Uterus (tissue), 4 donors: ENCODE data around the gene ZNF747. TPM values are rescaled to one million over a fixed set of nuclear protein-coding genes. Genes with fewer than 3 reads are reported as not detected.
"Not testable (repeated sequence)": the region's sequence is repeated elsewhere in the genome, so short reads cannot be mapped to it uniquely, and the experiment has no call there.

Source experiments
- DNase-seq, 2 donors: peaks; one replicate each; pipeline ENCODE4 v3.0.0-alpha.2; 2019 to 2020
- H3K27ac ChIP-seq, 2 donors: fragments of 200-600 bp; sonication (generic); 1 replicate in 1 of 2; 2 replicates in 1 of 2; pipeline ENCODE4 v1.5.1; 2016 to 2018
- H3K27me3 ChIP-seq, 2 donors: fragments of 200-600 bp; sonication (generic); one replicate each; pipeline ENCODE4 v1.5.1; 2018 to 2019; ENCODE audit warnings: control low read depth in 1 of 2
- H3K36me3 ChIP-seq, 2 donors: fragments of 200-600 bp; sonication (generic); one replicate each; pipeline ENCODE4 v1.5.1; 2019; ENCODE audit warnings: control low read depth in 1 of 2
- H3K4me1 ChIP-seq, 2 donors: fragments of 200-600 bp; sonication (generic); one replicate each; pipeline ENCODE4 v1.5.1; 2018 to 2019; ENCODE audit warnings: control low read depth in 1 of 2
- H3K4me3 ChIP-seq, 2 donors: fragments of 200-600 bp; sonication (generic); 1 replicate in 1 of 2; 2 replicates in 1 of 2; pipeline ENCODE4 v1.5.1; 2018 to 2019; ENCODE audit warnings: mild to moderate bottlenecking in 1 of 2
- H3K9me3 ChIP-seq, 2 donors: fragments of 200-600 bp; sonication (generic); one replicate each; pipeline ENCODE4 v1.5.1; 2019; ENCODE audit warnings: control low read depth in 1 of 2
- POLR2A ChIP-seq, 2 donors: fragments of 450-650 bp; IDR thresholded peaks; one replicate each; pipeline ENCODE4 v1.6.1; 2016; ENCODE audit warnings: antibody characterized with exemption in 2 of 2, mild to moderate bottlenecking in 1 of 2, moderate library complexity in 1 of 2
- intact Hi-C: fragments of 100-400 bp; cut with DNase I; formaldehyde crosslinking; loops from one replicate; pipeline ENCODE4 v1.15.1; 2023; ENCODE audit warnings: low total_unique reads
- total RNA-seq, 4 donors: library from RNA; depleted of rRNA in 3 of 4; stranded (reverse); fragments of >200 nt in 3 of 4; gene quantifications; one replicate each; pipeline versions ENCODE4 v1.1.0 to v1.2.4, GENCODE V29; 2014 to 2023
- TF ChIP-seq, protein P1 (sequence below), 4 experiments: fragments of 200-600 bp in 2 of 4; fragments of 450-650 bp in 2 of 4; sonication (generic) in 2 of 4; IDR thresholded peaks; one replicate each; pipeline ENCODE4 v1.5.1; 2016 to 2019; ENCODE audit warnings: antibody characterized with exemption in 4 of 4, mild to moderate bottlenecking in 2 of 4, moderate library complexity in 1 of 4
- donor health status: DM: yes; HTN: yes; CAD: no.

The ZNF747 gene
- total RNA-seq, 4 donors from 2014 or later = 3.8 to 16.1 (median 10.2) TPM

- no peaks in the 10 kb centered on the region for H3K27me3 ChIP-seq
- TF ChIP-seq, protein P1, sequence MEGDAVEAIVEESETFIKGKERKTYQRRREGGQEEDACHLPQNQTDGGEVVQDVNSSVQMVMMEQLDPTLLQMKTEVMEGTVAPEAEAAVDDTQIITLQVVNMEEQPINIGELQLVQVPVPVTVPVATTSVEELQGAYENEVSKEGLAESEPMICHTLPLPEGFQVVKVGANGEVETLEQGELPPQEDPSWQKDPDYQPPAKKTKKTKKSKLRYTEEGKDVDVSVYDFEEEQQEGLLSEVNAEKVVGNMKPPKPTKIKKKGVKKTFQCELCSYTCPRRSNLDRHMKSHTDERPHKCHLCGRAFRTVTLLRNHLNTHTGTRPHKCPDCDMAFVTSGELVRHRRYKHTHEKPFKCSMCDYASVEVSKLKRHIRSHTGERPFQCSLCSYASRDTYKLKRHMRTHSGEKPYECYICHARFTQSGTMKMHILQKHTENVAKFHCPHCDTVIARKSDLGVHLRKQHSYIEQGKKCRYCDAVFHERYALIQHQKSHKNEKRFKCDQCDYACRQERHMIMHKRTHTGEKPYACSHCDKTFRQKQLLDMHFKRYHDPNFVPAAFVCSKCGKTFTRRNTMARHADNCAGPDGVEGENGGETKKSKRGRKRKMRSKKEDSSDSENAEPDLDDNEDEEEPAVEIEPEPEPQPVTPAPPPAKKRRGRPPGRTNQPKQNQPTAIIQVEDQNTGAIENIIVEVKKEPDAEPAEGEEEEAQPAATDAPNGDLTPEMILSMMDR (IDR thresholded peaks at IDR 0.05) = no peak
- no peak for TF ChIP-seq POLR2A (IDR thresholded peaks at IDR 0.05)
- H3K4me3 ChIP-seq = no peak overlapping the region
- no peaks in the 10 kb centered on the region for H3K9me3 ChIP-seq
- H3K27ac ChIP-seq = no peak overlapping the region
- intact Hi-C loops = no loop called here
- H3K4me1 ChIP-seq = no peaks in the 10 kb centered on the region
- no peak for DNase-seq
- H3K36me3 ChIP-seq = no peaks in the 10 kb centered on the region
Observed at GRCh38 chr16:30539000-30539964, 4.6 kb upstream of the ZNF747 start.

DNA sequence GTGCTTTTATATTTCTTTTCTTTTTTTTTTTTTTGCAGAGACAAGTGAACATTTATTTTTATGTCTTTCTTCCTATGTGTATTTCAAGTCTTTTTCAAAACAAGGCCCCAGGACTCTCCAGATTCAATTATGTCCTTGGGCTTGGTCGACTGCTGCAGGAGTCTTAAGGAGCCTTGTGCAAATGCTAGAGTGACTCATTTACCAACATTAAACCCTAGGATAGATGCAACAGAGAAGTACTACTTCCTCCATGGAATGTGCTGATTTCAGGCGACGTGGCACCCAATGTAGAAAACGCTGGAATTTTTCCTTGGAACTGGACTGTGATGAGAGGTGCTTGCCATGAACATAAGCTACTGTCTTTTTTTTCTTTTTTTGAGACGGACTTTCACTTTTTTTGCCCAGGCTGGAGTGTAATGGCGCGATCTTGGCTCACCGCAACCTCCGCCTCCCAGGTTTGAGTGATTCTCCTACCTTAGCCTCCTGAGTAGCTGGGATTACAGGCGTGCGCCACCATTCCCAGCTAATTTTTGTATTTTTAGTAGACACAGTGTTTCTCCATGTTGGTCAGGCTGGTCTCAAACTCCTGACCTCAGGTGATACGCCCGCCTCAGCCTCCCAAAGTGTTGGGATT, 1.9 kb upstream of the ZNF747 start:
- H3K9me3 ChIP-seq, H3K36me3 ChIP-seq, H3K27me3 ChIP-seq, H3K4me3 ChIP-seq, H3K4me1 ChIP-seq, intact Hi-C loops, DNase-seq: not testable (repeated sequence)
- peak overlapping the region in 1 of 2 donors; percentile 96 for H3K27ac ChIP-seq

GRCh38 chr16:30535777-30536190, 1.1 kb upstream of the ZNF747 start:
- peak; percentile 67 to 68 for DNase-seq
- intact Hi-C loops = no loop called here

DNA sequence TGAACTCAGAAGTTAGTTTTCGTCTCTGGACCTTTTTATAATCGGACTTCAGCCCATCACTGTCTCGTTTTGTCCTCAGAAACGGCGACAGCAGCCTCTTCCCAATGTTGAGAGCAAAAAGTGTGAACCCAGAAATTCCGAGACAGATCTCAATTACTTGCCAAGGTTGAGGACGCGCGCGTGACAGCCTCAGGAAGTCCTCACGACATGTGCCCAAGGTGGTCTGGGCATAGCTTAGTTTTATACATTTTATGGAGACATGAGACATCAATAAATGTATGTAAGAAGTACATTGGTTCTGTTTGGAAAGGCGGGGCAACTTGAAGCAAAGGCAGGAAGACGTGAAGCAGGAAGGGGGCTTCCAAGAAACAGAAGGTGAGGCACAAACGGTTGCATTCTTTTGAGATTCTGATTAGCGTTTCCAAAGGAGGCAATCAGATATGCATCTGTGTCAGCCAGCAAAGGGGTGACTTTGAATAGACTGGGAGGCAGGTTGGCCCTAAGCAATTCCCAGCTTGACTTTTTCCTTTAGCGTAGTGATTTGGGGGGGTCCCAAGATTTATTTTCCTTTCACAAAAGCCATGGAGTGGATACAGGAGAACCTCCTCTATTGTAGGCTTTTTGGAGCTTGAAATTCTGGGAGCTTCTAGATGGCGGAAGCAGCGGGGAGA, 583 bp upstream of the ZNF747 start:
- Histone ChIP-seq H3K4me1 (no peaks in the 10 kb centered on the region), H3K27me3 (no peaks in the 10 kb centered on the region), H3K36me3 (no peaks in the 10 kb centered on the region), H3K27ac (peak overlapping the region; percentile 91 to 96), H3K9me3 (no peaks in the 10 kb centered on the region), H3K4me3 (peak overlapping the region; percentile 51 to 81)
- intact Hi-C loops = no loop called here
- DNase-seq = no peak
- no peak for TF ChIP-seq POLR2A (IDR thresholded peaks at IDR 0.05)

More at GRCh38 chr16:30535777-30536190, 1.1 kb upstream of the ZNF747 start:
- no peaks in the 10 kb centered on the region for H3K9me3 ChIP-seq
- no peaks in the 10 kb centered on the region for H3K4me1 ChIP-seq
- peak overlapping the region; percentile 51 to 81 for H3K4me3 ChIP-seq
- no peaks in the 10 kb centered on the region for H3K36me3 ChIP-seq
- peak overlapping the region; percentile 91 to 96 for H3K27ac ChIP-seq
- TF ChIP-seq POLR2A (IDR thresholded peaks at IDR 0.05) = no peak
- TF ChIP-seq, protein P1 (IDR thresholded peaks at IDR 0.05) = peak; percentile 55 to 71 (median 66)
- H3K27me3 ChIP-seq = no peaks in the 10 kb centered on the region

GRCh38 chr16:30533748-30534367, 800 bp downstream of the ZNF747 start:
- intact Hi-C loops = no loop called here
- H3K4me1 ChIP-seq = no peaks in the 10 kb centered on the region
- TF ChIP-seq, protein P1 (IDR thresholded peaks at IDR 0.05) = no peak
- TF ChIP-seq POLR2A (IDR thresholded peaks at IDR 0.05) = no peak

More at GRCh38 chr16:30533748-30534367, 800 bp downstream of the ZNF747 start:
- no peaks in the 10 kb centered on the region for H3K9me3 ChIP-seq
- peak overlapping the region; percentile 91 to 96 for H3K27ac ChIP-seq
- peak overlapping the region; percentile 51 to 81 for H3K4me3 ChIP-seq
- no peak for DNase-seq
- no peaks in the 10 kb centered on the region for H3K36me3 ChIP-seq
- H3K27me3 ChIP-seq = no peaks in the 10 kb centered on the region
